H1 (cell line): Measurements from ENCODE around the gene AGAP1. TPM values are rescaled to one million over a fixed set of nuclear protein-coding genes. Genes with fewer than 3 reads are reported as not detected.
A peak's percentile ranks its signal among the peaks of the same experiment; 100 is the strongest.

Source experiments
- CTCF ChIA-PET: fragments of 300-600 bp; sonication (Branson Sonifier 250); formaldehyde crosslinking; loops from one replicate; lab custom pipeline; 2021; ENCODE audit not compliant: partially characterized antibody; lab: Charles Lee
- POLR2A ChIA-PET: fragments of 300-600 bp; sonication (Branson Sonifier 250); formaldehyde crosslinking; loops from one replicate; lab custom pipeline; 2021; ENCODE audit warnings: inconsistent platforms; ENCODE audit not compliant: partially characterized antibody; lab: Charles Lee
- DNase-seq, 2 experiments: peaks; one replicate each; pipeline versions ENCODE4 v3.0.0 to v3.0.0-alpha.2; 2010 to 2022; ENCODE audit warnings: low spot score in 2 of 2, low read depth in 1 of 2, mixed read lengths in 1 of 2
- FAIRE-seq: peaks from 2 replicates; lab custom pipeline; 2011; peaks lifted over from hg19 to GRCh38; lab: Jason Lieb, UNC
- H2AFZ ChIP-seq: 2 replicates; pipeline ENCODE4 v1.8.1; 2012; ENCODE audit warnings: low read length, inconsistent platforms
- H2AK5ac ChIP-seq: 2 replicates; pipeline ENCODE4 v1.6.1; 2013; ENCODE audit warnings: low read depth, low read length
- H2BK120ac ChIP-seq: replicated peaks from 2 replicates; pipeline ENCODE3; 2013; ENCODE audit warnings: low read depth, low read length, inconsistent platforms
- H2BK12ac ChIP-seq: 2 replicates; pipeline ENCODE4 v1.6.1; 2013; ENCODE audit warnings: low read depth, low read length
- H2BK15ac ChIP-seq: 2 replicates; pipeline ENCODE4 v1.6.1; 2013; ENCODE audit warnings: low read length
- H2BK20ac ChIP-seq: 2 replicates; pipeline ENCODE4 v1.6.1; 2013; ENCODE audit warnings: low read length
- H2BK5ac ChIP-seq: 2 replicates; pipeline ENCODE4 v1.6.1; 2013; ENCODE audit warnings: low read depth, low read length
- H3K14ac ChIP-seq: 2 replicates; pipeline ENCODE4 v1.6.1; 2013; ENCODE audit warnings: inconsistent platforms; ENCODE audit not compliant: insufficient read length
- H3K18ac ChIP-seq: 2 replicates; pipeline ENCODE4 v1.6.1; 2013; ENCODE audit warnings: low read length; ENCODE audit errors: extremely low read depth
- H3K23ac ChIP-seq: 2 replicates; pipeline ENCODE4 v1.6.1; 2013; ENCODE audit warnings: inconsistent platforms; ENCODE audit not compliant: insufficient read length
- H3K23me2 ChIP-seq: 2 replicates; pipeline ENCODE4 v1.6.1; 2013; ENCODE audit warnings: low read depth, low read length
- H3K27ac ChIP-seq: 2 replicates; pipeline ENCODE4 v1.6.1; 2011; ENCODE audit warnings: low read depth, low read length, inconsistent platforms
- H3K27me3 ChIP-seq, 4 experiments: replicated peaks in 1 of 4; 1 replicate in 1 of 4; 2 replicates in 3 of 4; pipeline versions ENCODE4 v1.6.1 to v1.8.1; 2011 to 2013; ENCODE audit warnings: low read length in 3 of 4, mild to moderate bottlenecking in 3 of 4, inconsistent platforms in 2 of 4, mixed read lengths in 2 of 4, moderate library complexity in 1 of 4; ENCODE audit not compliant: control insufficient read depth in 3 of 4, insufficient read depth in 3 of 4; ENCODE audit errors: extremely low read depth in 1 of 4
- H3K36me3 ChIP-seq, 4 experiments: 2 replicates each; pipeline versions ENCODE4 v1.6.1 to v1.8.1; 2011 to 2013; ENCODE audit warnings: mild to moderate bottlenecking in 4 of 4, low read length in 3 of 4, moderate library complexity in 2 of 4, control low read depth in 1 of 4, inconsistent platforms in 1 of 4; ENCODE audit not compliant: insufficient read depth in 4 of 4, control insufficient read depth in 2 of 4
- H3K4ac ChIP-seq: replicated peaks from 2 replicates; pipeline ENCODE3; 2013; ENCODE audit warnings: low read length, low read depth, mixed read lengths, inconsistent platforms; ENCODE audit not compliant: insufficient read length
- H3K4me1 ChIP-seq, 4 experiments: replicated peaks in 1 of 4; 1 replicate in 1 of 4; 2 replicates in 3 of 4; pipeline versions ENCODE4 v1.6.1 to v1.8.1; 2011 to 2013; ENCODE audit warnings: low read length in 3 of 4, inconsistent platforms in 2 of 4, mixed read lengths in 1 of 4; ENCODE audit not compliant: insufficient read depth in 4 of 4, control insufficient read depth in 3 of 4
- H3K4me2 ChIP-seq, 2 experiments: 2 replicates each; pipeline versions ENCODE4 v1.6.1 to v1.8.1; 2011 to 2013; ENCODE audit warnings: low read depth in 2 of 2, low read length in 2 of 2, control low read depth in 1 of 2, inconsistent platforms in 1 of 2, mild to moderate bottlenecking in 1 of 2; ENCODE audit not compliant: insufficient read depth in 1 of 2
- H3K4me3 ChIP-seq, 4 experiments: fragments of 200-600, 300-600 bp in 1 of 4; sonication (generic), shearing (Covaris generic), sonication (Bioruptor Twin) in 1 of 4; 2 replicates each; pipeline versions ENCODE4 v1.5.1 to v1.8.1; 2011 to 2016; ENCODE audit warnings: low read length in 4 of 4, low read depth in 3 of 4, control low read depth in 2 of 4, inconsistent platforms in 2 of 4, mild to moderate bottlenecking in 2 of 4, mixed read lengths in 1 of 4, moderate library complexity in 1 of 4; ENCODE audit not compliant: insufficient read depth in 2 of 4; ENCODE audit errors: extremely low read depth in 1 of 4
- H3K56ac ChIP-seq: replicated peaks from 2 replicates; pipeline ENCODE3; 2013; ENCODE audit warnings: low read depth, mild to moderate bottlenecking, mixed read lengths, low read length, inconsistent platforms; ENCODE audit not compliant: insufficient read length
- H3K79me1 ChIP-seq: 2 replicates; pipeline ENCODE4 v1.6.1; 2013; ENCODE audit warnings: low read depth, low read length, control low read depth
- H3K79me2 ChIP-seq, 2 experiments: 2 replicates each; pipeline versions ENCODE4 v1.6.1 to v1.8.1; 2012 to 2013; ENCODE audit warnings: low read length in 2 of 2, mild to moderate bottlenecking in 2 of 2, inconsistent platforms in 1 of 2; ENCODE audit not compliant: insufficient read depth in 2 of 2, control insufficient read depth in 1 of 2
- H3K9ac ChIP-seq, 4 experiments: replicated peaks in 1 of 4; 1 replicate in 1 of 4; 2 replicates in 3 of 4; pipeline versions ENCODE4 v1.6.1 to v1.8.1; 2011 to 2013; ENCODE audit warnings: low read depth in 3 of 4, low read length in 3 of 4, control low read depth in 2 of 4, mild to moderate bottlenecking in 2 of 4, moderate library complexity in 2 of 4, inconsistent platforms in 1 of 4; ENCODE audit errors: extremely low read depth in 1 of 4
- H3K9me3 ChIP-seq, 2 experiments: 2 replicates each; pipeline versions ENCODE4 v1.6.1 to v1.8.1; 2012 to 2013; ENCODE audit warnings: mild to moderate bottlenecking in 2 of 2, moderate library complexity in 2 of 2, control low read depth in 1 of 2, inconsistent platforms in 1 of 2, low read depth in 1 of 2, low read length in 1 of 2, mixed read lengths in 1 of 2; ENCODE audit not compliant: insufficient read depth in 2 of 2
- H4K20me1 ChIP-seq, 2 experiments: replicated peaks in 1 of 2; 2 replicates each; pipeline versions ENCODE3 to v1.8.1; 2011 to 2013; ENCODE audit warnings: inconsistent platforms in 2 of 2, low read length in 2 of 2, mild to moderate bottlenecking in 1 of 2; ENCODE audit not compliant: insufficient read depth in 2 of 2, control insufficient read depth in 1 of 2
- H4K5ac ChIP-seq: 2 replicates; pipeline ENCODE4 v1.6.1; 2013; ENCODE audit warnings: low read length, low read depth, mixed read lengths, inconsistent platforms; ENCODE audit not compliant: insufficient read length
- H4K8ac ChIP-seq: 2 replicates; pipeline ENCODE4 v1.8.0; 2013; ENCODE audit warnings: mild to moderate bottlenecking, moderate library complexity, low read length, inconsistent platforms; ENCODE audit not compliant: insufficient read depth; ENCODE audit errors: extremely low read depth
- H4K91ac ChIP-seq: replicated peaks from 2 replicates; pipeline ENCODE3; 2013; ENCODE audit warnings: low read length, mixed read lengths, inconsistent platforms; ENCODE audit not compliant: insufficient read length
- CTCF ChIP-seq, 3 experiments: IDR thresholded peaks; 1 replicate in 2 of 3; 2 replicates in 1 of 3; pipeline versions ENCODE4 v1.5.1 to v1.6.1; 2011; ENCODE audit warnings: low read length in 3 of 3, mild to moderate bottlenecking in 3 of 3, inconsistent platforms in 2 of 3, low read depth in 1 of 3, moderate library complexity in 1 of 3; ENCODE audit not compliant: insufficient read depth in 1 of 3; ENCODE audit errors: control extremely low read depth in 1 of 3
- E2F6 ChIP-seq: IDR thresholded peaks from 2 replicates; pipeline ENCODE4 v1.6.1; 2012; ENCODE audit warnings: inconsistent platforms
- GTF2F1 ChIP-seq: IDR thresholded peaks from 2 replicates; pipeline ENCODE4 v1.6.1; 2012; ENCODE audit warnings: low read depth, low read length, improper control_type of control experiment, borderline replicate concordance
- NANOG ChIP-seq: IDR thresholded peaks from 2 replicates; pipeline ENCODE4 v1.6.1; 2011; ENCODE audit warnings: low read length, low read depth, mild to moderate bottlenecking, inconsistent platforms; ENCODE audit not compliant: insufficient read depth, poor library complexity, severe bottlenecking
- SIN3A ChIP-seq, 2 experiments: IDR thresholded peaks in 1 of 2; conservative IDR thresholded peaks in 1 of 2; 2 replicates each; pipeline ENCODE4 v1.6.1; 2011 to 2012; ENCODE audit warnings: low read length in 2 of 2, improper control_type of control experiment in 1 of 2, low read depth in 1 of 2, mild to moderate bottlenecking in 1 of 2
- SP1 ChIP-seq: IDR thresholded peaks from 2 replicates; pipeline ENCODE4 v1.6.1; 2011; ENCODE audit warnings: low read depth, low read length
- SRF ChIP-seq: IDR thresholded peaks from 2 replicates; pipeline ENCODE4 v1.6.1; 2011; ENCODE audit warnings: mild to moderate bottlenecking, low read depth, low read length, moderate library complexity
- SUZ12 ChIP-seq: fragments of 200-600 bp; sonication (generic); IDR thresholded peaks from 2 replicates; pipeline ENCODE4 v1.6.1; 2012; ENCODE audit warnings: mild to moderate bottlenecking, inconsistent platforms, low read length, moderate library complexity, mixed read lengths
- WGBS, 2 experiments: shearing (Covaris generic) in 1 of 2; methylation state at CpG; one replicate each; pipeline versions ENCODE4 v1.1.6 to v1.1.7; 2013 to 2015; ENCODE audit warnings: low lambda C conversion rate in 2 of 2, mixed read lengths in 2 of 2, inconsistent platforms in 1 of 2, low coverage in 1 of 2, missing lambda C conversion rate in 1 of 2; ENCODE audit not compliant: insufficient replicate concordance in 2 of 2, insufficient coverage in 1 of 2, insufficient read length in 1 of 2; ENCODE audit errors: extremely low coverage in 1 of 2, missing lambda C conversion rate in 1 of 2; 5-methylcytosine and 5-hydroxymethylcytosine counted together
- polyA plus RNA-seq, 7 experiments: library from polyadenylated mRNA; depleted of rRNA in 3 of 7; stranded (reverse) in 5 of 7; unstranded in 2 of 7; fragments of >200 nt in 5 of 7; fragments of 200-250 nt in 2 of 7; gene quantifications; 1 replicate in 5 of 7; 2 replicates in 1 of 7; 4 replicates in 1 of 7; pipeline versions ENCODE4 v1.2.1 to v1.2.3, GENCODE V29; 2011 to 2013; ENCODE audit warnings: missing spikeins in 2 of 7, mixed read lengths in 2 of 7
- total RNA-seq: library from RNA; stranded (reverse); fragmentation: NEBNext Ultra II Directional; extraction: Animal tissue kit (Norgen Biotek cat#: 25700); gene quantifications from 2 replicates; pipeline ENCODE4 v1.2.1, GENCODE V29; 2021

AGAP1 gene
- total and polyA plus RNA-seq, 2 of the 8 experiments (the other 6 are each of a cell fraction or from before 2014, with no cell fraction given): 18.1 to 39.4 TPM

DNA sequence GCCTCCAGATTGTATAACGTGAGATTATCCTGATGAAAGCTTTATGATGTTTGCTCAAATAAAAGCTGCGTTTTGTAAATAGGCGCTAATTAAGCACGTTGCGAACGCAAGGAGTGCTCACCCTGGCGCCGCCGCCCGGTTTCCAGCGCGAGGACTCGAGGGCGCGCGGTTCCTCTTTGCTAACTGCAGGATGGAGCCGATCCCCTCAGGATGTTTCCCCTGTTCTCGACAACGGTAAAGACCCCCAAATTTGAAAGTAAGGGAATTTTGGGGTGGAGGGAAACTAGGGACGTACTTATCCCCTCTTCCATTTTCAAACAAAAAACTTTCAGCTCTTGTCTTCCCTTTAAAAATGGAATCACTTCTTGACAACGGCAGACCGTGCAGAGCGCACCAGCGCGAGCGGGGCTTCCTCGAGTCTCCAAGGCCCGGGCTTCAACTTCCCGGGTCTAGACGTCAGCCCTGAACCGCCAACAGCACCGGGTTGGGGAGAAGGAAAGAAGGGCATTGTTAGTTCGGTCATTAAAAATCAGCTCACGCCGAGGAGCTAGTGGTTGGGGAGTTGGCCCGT lies 675.4 kb downstream of the AGAP1 start:
- Histone ChIP-seq H2BK15ac (no peak overlapping the region), H3K4me1 (peaks cover 15 to 66% (median 40%) of the 10 kb centered on the region in 4 experiments), H3K79me1 (no peaks in the 10 kb centered on the region), H3K27me3 (peaks cover 93 to 100% (median 97%) of the 10 kb centered on the region in 4 experiments), H4K8ac (no peak overlapping the region), H3K4me3 (peak overlapping the region in 1 of 4 experiments; percentile 59; a peak in 5 of 8 replicates), H4K5ac (no peak overlapping the region), H3K9me3 (no peaks in the 10 kb centered on the region), H2AK5ac (no peak overlapping the region), H4K20me1 (peaks cover 29 to 34% of the 10 kb centered on the region in 2 experiments), H2BK120ac (no peak overlapping the region), H3K4me2 (peak overlapping the region; percentile 59 to 83), H4K91ac (no peak overlapping the region), H3K9ac (no peak overlapping the region), H2BK5ac (no peak overlapping the region), H3K18ac (peak overlapping the region; percentile 24; the same call in 1 of the 2 replicates), H3K23me2 (peaks cover 19% of the 10 kb centered on the region; the same call in 1 of the 2 replicates), H3K14ac (no peak overlapping the region), H2BK20ac (peak overlapping the region; percentile 55; the same call in 1 of the 2 replicates), H3K36me3 (peaks cover 0 to 7% (median 0%) of the 10 kb centered on the region in 4 experiments; a peak in 2 of 8 replicates), H3K79me2 (no peaks in the 10 kb centered on the region), H3K56ac (no peak overlapping the region), H2BK12ac (peak overlapping the region; percentile 77; the same call in 1 of the 2 replicates), H3K27ac (no peak overlapping the region), H2AFZ (no peak overlapping the region), H3K4ac (no peak overlapping the region), H3K23ac (no peak overlapping the region)
- CTCF ChIA-PET: interaction anchor here (0.6 to 2.2 kb wide), 12 partner anchors 9 to 295 kb away, joined by 3 to 15 read pairs (median 4); no protein-coding TSS in a partner anchor
- peak in 1 of 2 experiments; percentile 64 for DNase-seq
- POLR2A ChIA-PET: interaction anchor here (2.1 to 4.9 kb wide), 3 partner anchors 8 to 28 kb away, joined by 5 to 54 read pairs (median 7); no protein-coding TSS in a partner anchor
- no peak for FAIRE-seq
- WGBS, 2 experiments: 3% methylated on average over 36 of the region's 36 CpGs; no CpG with 5 or more reads in 1 of the 2 experiments
- TF ChIP-seq E2F6 (0 out of 2 replicates have a peak, but pooled peaks have one; percentile 44), GTF2F1 (no peak), NANOG (no peak), SP1 (no peak), SRF (no peak), SIN3A (conservative IDR thresholded peaks at IDR 0.05 in 1 of 2, IDR thresholded peaks at IDR 0.05 in 1 of 2; ENCODE audit: low read depth in 1 of 2, low read length in 2 of 2) (no peak), SUZ12 (peak; percentile 93; the same call in 1 of the 2 replicates), CTCF (IDR thresholded peaks at IDR 0.05; ENCODE audit: control extremely low read depth in 1 of 3, insufficient read depth in 1 of 3, low read depth in 1 of 3, low read length in 3 of 3) (no peak)
